Measurements from ENCODE around the gene LTN1. TPM values are rescaled to one million over a fixed set of nuclear protein-coding genes. Genes with fewer than 3 reads are reported as not detected.

The LTN1 gene
- total and polyA plus RNA-seq, 2 of the 13 experiments (the other 11 are each of a cell fraction or from before 2014, with no cell fraction given): 6.7 to 24.6 TPM

DNA sequence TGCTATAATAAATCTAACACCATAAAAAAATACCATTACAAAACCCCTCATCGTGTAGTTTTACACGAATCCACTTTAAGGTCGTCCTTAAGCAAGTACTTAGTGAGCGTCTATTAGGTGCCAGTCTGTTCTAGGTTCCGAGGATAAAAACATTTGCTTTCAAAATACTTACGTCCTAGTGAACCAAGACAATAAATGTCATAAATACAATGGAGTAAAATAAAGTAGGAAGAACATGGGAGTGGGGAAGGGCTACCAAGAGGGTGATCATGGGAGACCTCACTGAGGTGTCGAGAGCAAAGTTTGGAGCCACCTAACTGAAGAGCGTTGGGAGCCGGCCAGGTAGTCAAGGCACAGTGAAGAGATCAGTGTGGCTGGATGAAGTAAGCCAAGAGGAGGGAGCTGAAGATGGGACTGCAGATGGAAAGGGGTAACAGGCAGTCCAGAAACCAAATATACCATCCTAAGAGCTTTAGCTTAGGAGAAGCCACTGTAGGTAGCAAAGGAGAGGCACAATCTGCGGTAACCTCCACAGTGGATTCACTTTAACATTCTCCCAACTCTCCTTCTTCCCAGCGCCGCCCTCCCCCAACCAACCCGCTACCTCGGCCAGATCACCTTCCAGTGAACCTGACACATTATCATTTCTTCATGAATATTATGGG, 684 bp downstream of the LTN1 start:
- Histone ChIP-seq H3K9me3 (ENCODE audit: low read length) (no peaks in the 10 kb centered on the region), H3K4me3 (replicated peaks in 1 of 3; ENCODE audit: insufficient read depth in 1 of 3, low read depth in 2 of 3, low read length in 3 of 3) (peak overlapping the region; percentile 86 to 92 (median 87)), H2AFZ (ENCODE audit: low read length) (peak overlapping the region; percentile 43), H3K4me1 (ENCODE audit: insufficient read depth, low read length) (peaks cover 29% of the 10 kb centered on the region), H3K36me3 (replicated peaks in 1 of 2; ENCODE audit: control insufficient read depth in 1 of 2, insufficient read depth in 2 of 2, low read length in 2 of 2) (no peaks in the 10 kb centered on the region), H3K9ac (ENCODE audit: insufficient read depth, low read depth, low read length) (peak overlapping the region; percentile 89), H4K20me1 (ENCODE audit: insufficient read depth, low read length) (no peaks in the 10 kb centered on the region), H3K4me2 (ENCODE audit: low read depth, low read length) (peak overlapping the region; percentile 87), H3K27ac (ENCODE audit: extremely low read length, insufficient read depth, low read length) (peak overlapping the region; percentile 82), H3K79me2 (ENCODE audit: insufficient read depth, low read length) (peaks cover 46% of the 10 kb centered on the region), H3K27me3 (ENCODE audit: control insufficient read depth in 1 of 2, insufficient read depth in 2 of 2, low read length in 2 of 2) (no peaks in the 10 kb centered on the region; a peak in 1 of 5 replicates)
- under 1% methylated on average over 14 of the region's 14 CpGs for WGBS (ENCODE audit: low lambda C conversion rate)
- in situ Hi-C loops (cut with HindIII; ENCODE audit: extremely low pct_ligation_motif_present, low pct_unique_long_range_greater_than_20kb) (loop anchor here (10.0 kb wide), 1 partner anchor 57 kb away; no protein-coding TSS in a partner anchor), intact Hi-C loops (cut with micrococcal nuclease; ENCODE audit: unreplicated experiment) (loop anchor here (1.0 kb wide), 1 partner anchor 33 kb away; no protein-coding TSS in a partner anchor)
- TSS peak; percentile 67 for BruUV-seq (replicated peaks)
- FAIRE-seq (no peak), DNase-seq (ENCODE audit: low spot score) (peak; percentile 16), ATAC-seq (peak; percentile 66)
- POLR2A ChIA-PET: interaction anchor here (0.9 to 3.3 kb wide), 7 partner anchors 11 to 85 kb away, joined by 3 to 100 read pairs (median 11); partner anchors contain the start of genes CCT8, RWDD2B and USP16
- CTCF ChIA-PET (ENCODE audit: low intra/inter-chr PET ratio, low total read pairs): no interaction called here
- TF ChIP-seq, protein P1, sequence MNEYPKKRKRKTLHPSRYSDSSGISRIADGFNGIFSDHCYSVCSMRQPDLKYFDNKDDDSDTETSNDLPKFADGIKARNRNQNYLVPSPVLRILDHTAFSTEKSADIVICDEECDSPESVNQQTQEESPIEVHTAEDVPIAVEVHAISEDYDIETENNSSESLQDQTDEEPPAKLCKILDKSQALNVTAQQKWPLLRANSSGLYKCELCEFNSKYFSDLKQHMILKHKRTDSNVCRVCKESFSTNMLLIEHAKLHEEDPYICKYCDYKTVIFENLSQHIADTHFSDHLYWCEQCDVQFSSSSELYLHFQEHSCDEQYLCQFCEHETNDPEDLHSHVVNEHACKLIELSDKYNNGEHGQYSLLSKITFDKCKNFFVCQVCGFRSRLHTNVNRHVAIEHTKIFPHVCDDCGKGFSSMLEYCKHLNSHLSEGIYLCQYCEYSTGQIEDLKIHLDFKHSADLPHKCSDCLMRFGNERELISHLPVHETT (CRISPR knock-in tag; conservative IDR thresholded peaks at IDR 0.05): no peak
- TF ChIP-seq ZNF572 (CRISPR knock-in tag; IDR thresholded peaks at IDR 0.05): no peak
- peak; percentile 17; the same call in 1 of the 2 replicates for TF ChIP-seq ZNF775 (CRISPR knock-in tag; IDR thresholded peaks at IDR 0.05; ENCODE audit: borderline replicate concordance)
- TF ChIP-seq, protein P2, sequence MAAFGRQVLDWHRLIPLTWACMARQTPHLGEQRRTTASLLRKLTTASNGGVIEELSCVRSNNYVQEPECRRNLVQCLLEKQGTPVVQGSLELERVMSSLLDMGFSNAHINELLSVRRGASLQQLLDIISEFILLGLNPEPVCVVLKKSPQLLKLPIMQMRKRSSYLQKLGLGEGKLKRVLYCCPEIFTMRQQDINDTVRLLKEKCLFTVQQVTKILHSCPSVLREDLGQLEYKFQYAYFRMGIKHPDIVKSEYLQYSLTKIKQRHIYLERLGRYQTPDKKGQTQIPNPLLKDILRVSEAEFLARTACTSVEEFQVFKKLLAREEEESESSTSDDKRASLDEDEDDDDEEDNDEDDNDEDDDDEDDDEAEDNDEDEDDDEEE (CRISPR knock-in tag; IDR thresholded peaks at IDR 0.05): peak; percentile 21; the same call in 1 of the 2 replicates
- TF ChIP-seq TCF12 (IDR thresholded peaks at IDR 0.05): no peak
- TF ChIP-seq TCF12 (CRISPR knock-in tag; IDR thresholded peaks at IDR 0.05): 0 out of 2 replicates have a peak, but pooled peaks have one; percentile 33
- TF ChIP-seq ZNF333 (CRISPR knock-in tag; IDR thresholded peaks at IDR 0.05; ENCODE audit: borderline replicate concordance): peak; percentile 85; the same call in 1 of the 2 replicates
- 0 out of 2 replicates have a peak, but pooled peaks have one; percentile 11 for TF ChIP-seq ESRRA (CRISPR knock-in tag; IDR thresholded peaks at IDR 0.05; ENCODE audit: low read depth)
- no peak for TF ChIP-seq RBM22 (optimal IDR thresholded peaks at IDR 0.05; ENCODE audit: low read length)
- TF ChIP-seq ZNF235 (CRISPR knock-in tag; IDR thresholded peaks at IDR 0.05; ENCODE audit: borderline replicate concordance): peak; percentile 91; the same call in 1 of the 2 replicates
- TF ChIP-seq, protein P3, sequence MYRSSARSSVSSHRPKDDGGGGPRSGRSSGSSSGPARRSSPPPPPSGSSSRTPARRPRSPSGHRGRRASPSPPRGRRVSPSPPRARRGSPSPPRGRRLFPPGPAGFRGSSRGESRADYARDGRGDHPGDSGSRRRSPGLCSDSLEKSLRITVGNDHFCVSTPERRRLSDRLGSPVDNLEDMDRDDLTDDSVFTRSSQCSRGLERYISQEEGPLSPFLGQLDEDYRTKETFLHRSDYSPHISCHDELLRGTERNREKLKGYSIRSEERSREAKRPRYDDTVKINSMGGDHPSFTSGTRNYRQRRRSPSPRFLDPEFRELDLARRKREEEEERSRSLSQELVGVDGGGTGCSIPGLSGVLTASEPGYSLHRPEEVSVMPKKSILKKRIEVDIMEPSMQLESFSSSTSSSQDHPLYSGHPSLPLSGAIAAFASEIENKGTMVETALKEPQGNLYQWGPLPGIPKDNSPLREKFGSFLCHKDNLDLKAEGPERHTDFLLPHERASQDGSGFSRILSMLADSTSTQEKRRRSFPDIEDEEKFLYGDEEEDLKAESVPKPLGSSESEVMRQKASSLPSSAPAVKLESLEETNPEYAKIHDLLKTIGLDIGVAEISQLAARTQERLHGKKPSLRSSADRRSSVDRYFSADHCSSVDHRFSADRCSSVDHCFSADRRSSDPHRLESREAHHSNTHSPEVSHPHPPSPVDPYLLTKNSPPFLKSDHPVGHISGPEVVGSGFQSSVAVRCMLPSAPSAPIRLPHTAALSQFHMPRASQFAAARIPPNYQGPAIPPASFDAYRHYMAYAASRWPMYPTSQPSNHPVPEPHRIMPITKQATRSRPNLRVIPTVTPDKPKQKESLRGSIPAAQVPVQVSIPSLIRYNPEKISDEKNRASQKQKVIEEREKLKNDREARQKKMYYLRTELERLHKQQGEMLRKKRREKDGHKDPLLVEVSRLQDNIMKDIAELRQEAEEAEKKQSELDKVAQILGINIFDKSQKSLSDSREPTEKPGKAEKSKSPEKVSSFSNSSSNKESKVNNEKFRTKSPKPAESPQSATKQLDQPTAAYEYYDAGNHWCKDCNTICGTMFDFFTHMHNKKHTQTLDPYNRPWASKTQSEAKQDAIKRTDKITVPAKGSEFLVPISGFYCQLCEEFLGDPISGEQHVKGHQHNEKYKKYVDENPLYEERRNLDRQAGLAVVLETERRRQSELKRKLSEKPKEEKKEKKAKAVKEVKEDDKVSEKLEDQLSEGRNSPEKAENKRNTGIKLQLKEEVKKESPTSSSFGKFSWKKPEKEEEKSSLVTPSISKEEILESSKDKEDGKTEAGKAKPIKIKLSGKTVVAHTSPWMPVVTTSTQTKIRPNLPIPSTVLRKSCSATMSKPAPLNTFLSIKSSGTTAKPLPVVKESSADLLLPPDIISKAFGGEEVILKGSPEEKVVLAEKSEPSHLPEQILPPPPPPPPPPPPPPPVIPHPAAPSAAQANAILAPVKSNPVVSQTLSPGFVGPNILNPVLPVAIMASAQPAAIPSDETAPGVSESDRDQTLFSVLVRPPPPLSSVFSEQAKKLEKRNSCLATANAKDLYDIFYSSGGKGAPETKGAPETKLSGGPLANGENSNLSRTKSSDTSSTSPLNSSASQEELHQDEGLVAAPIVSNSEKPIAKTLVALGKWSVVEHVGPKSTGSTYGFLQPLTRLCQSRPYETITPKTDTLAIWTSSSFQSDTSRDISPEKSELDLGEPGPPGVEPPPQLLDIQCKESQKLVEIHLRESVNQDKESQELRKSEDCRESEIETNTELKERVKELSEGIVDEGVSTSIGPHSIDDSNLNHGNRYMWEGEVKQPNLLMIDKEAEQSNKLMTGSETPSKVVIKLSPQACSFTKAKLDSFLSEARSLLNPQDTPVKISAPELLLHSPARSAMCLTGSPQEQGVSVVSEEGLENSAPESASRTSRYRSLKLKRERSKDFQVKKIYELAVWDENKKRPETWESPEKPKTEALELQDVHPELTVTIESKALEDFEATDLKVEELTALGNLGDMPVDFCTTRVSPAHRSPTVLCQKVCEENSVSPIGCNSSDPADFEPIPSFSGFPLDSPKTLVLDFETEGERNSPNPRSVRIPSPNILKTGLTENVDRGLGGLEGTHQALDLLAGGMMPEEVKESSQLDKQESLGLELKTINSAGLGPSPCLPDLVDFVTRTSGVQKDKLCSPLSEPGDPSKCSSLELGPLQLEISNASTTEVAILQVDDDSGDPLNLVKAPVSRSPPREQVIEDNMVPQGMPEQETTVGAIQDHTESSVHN (CRISPR knock-in tag; IDR thresholded peaks at IDR 0.05): no peak

Data from HepG2 (cell line).